GM12874 (cell line): ENCODE measurements around the gene MSANTD2.

Experiments used
- CTCF ChIP-seq: IDR thresholded peaks from 2 replicates; pipeline ENCODE4 v1.5.1; 2011; ENCODE audit warnings: low read depth, mild to moderate bottlenecking, control low read depth, low read length, moderate library complexity; ENCODE audit not compliant: insufficient read depth

MSANTD2 gene

GRCh38 chr11:124784051-124784450 is 16.2 kb downstream of the MSANTD2 start:
- no peak for TF ChIP-seq CTCF

- no peak for TF ChIP-seq CTCF
Observed at GRCh38 chr11:124783002-124783401, 17.2 kb downstream of the MSANTD2 start.

GRCh38 chr11:124779568-124779967 is 20.6 kb downstream of the MSANTD2 start:
- TF ChIP-seq CTCF, result no peak

GRCh38 chr11:124778281-124778680 is 21.9 kb downstream of the MSANTD2 start:
- no peak for TF ChIP-seq CTCF

- TF ChIP-seq CTCF, result no peak
Observed at GRCh38 chr11:124776865-124777645, 23.2 kb downstream of the MSANTD2 start.

GRCh38 chr11:124769806-124770774 is 30.1 kb downstream of the MSANTD2 start:
- no peak for TF ChIP-seq CTCF

GRCh38 chr11:124768914-124769313 is 31.3 kb downstream of the MSANTD2 start:
- no peak for TF ChIP-seq CTCF
